ENCODE results near the gene TRIM50.
"Not testable (repeated sequence)": the region's sequence is repeated elsewhere in the genome, so short reads cannot be mapped to it uniquely, and the experiment has no call there.

The TRIM50 gene

DNA sequence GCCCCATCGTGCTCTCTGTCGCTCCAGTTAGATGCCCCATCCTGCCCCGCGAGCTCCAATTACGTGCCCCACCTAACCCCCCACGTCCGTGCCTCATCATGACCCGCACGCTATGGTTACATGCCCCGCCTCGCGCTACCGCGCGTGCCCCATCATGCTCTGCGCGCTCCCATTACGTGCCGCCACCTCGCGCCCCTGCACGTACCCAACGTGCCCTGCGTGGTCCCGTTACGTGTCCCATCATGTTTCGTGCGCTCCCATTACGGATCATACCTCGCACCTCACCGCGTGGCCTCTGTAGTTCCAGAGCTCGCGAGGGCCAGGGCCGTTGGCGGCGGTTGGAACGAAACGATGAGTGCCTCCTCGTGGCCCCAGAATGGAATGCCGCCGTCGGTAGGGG is at the start of gene TRIM50, which contains the start of gene FKBP6:
Gene TRIM50 (minus strand): TSS at position 161 of the 400 bp plus-strand sequence. CDS start 3,295 bp downstream, outside the sequence.
Gene FKBP6 (plus strand): TSS at position 240 of the 400 bp plus-strand sequence. CDS start 268 bp downstream, outside the sequence.
- not testable (repeated sequence) for DNase-seq (ENCODE audit: low read depth, low spot score)

DNA sequence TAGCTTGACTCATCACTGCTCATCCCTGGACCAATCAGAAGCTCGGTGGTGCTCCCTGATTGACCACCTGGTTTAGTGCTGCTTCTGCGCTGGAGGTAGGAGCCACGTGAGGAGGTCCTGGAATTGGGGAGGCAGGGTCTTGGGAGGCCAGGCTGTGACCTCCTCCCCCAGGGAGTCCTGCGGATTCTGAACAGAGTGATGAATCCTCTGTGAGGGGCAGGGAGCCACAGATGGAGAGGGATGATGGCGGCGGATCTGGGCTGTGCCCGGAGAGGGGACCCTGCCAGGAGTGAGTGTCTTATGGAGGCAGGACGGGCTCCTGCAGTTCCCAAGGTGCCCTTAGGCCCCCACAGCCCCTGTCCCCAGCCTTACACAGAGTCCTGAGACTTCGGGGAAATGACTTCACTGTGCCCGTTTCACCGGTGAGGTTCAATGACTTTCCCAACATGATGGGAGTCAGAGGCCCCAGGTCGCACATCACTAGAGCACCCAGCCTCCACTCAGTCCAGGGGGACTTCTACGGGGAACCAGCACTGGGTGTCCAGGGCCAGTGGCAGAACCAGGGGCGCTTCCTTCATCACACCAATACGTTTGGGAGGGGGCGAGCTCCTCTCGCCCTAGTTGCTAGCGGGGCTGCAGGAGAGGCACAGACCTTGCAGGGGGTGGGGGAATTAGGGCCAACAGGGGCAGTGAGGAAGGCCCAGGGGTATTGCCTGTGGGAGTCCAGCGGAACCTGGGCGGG is 49.0 kb upstream of the TRIM50 start:
- DNase-seq (ENCODE audit: low read depth, low spot score), result no peak

GRCh38 chr7:73376262-73376661 is 48.4 kb upstream of the TRIM50 start:
- not testable (repeated sequence) for DNase-seq (ENCODE audit: low read depth, low spot score)

DNA sequence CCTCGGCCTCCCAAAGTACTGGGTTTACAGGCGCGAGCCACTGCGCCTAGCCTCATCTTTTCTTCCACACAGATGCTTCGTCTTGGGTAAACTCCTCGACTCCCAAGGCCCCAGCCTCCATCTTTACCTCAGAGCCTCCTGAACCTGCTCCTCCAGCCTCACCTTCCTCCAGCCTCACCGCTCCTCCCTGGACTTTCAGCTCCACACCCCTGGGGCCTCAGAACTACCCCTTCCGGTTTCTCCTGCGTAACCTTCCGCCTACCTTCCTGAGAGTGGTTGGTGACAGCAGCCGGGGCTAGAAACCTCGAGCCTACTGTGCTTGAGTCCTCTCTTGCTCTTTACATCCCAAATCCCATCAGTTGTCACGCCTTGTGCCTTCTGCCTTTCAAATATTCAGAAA is 45.9 kb upstream of the TRIM50 start:
- peak; percentile 47 for DNase-seq (ENCODE audit: low read depth, low spot score)

- no peak for DNase-seq (ENCODE audit: low read depth, low spot score)
Measured at GRCh38 chr7:73369622-73370021, 41.7 kb upstream of the TRIM50 start.

DNA sequence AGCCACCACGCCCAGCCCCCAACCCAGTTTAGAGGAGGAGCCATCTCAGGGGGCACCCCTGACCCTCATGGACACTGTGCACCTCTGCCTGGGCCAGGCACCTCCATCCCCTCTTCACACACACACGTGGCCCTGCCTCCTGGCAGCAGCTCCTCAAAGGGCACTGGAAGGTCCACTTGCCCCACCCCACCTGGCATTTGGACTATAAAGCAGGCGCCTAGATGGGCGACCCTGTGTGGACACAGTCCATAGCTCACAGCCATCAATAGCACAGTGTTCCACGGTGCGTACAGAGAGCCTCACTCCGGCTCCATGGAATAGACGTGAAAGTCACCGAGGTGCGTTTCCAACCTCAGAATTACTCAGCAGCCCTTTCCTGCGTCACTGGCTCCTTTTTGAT is 41.1 kb upstream of the TRIM50 start:
- no peak for DNase-seq (ENCODE audit: low read depth, low spot score)

DNA sequence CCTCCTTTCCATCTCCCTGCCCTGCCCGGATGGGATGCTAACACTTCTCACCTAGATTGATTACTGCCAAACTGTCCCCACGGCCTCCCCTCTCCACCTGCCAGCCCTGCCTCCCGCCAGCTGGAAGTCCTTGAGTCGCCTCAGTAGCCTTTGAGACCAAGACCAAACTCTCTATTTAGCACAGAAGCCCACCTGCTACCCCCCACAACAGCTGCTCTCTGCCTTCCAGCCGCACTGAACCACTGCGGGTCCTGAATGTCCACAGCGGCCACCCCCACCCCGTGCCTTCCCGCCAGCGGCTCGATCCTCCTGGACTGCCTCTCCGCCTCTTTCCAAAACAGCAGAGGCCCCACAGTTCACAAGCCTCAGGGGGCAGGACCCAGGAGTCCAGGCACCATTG is 39.1 kb upstream of the TRIM50 start:
- no peak for DNase-seq (ENCODE audit: low read depth, low spot score)

GRCh38 chr7:73366127-73366526 is 38.2 kb upstream of the TRIM50 start:
- DNase-seq (ENCODE audit: low read depth, low spot score), result no peak

DNA sequence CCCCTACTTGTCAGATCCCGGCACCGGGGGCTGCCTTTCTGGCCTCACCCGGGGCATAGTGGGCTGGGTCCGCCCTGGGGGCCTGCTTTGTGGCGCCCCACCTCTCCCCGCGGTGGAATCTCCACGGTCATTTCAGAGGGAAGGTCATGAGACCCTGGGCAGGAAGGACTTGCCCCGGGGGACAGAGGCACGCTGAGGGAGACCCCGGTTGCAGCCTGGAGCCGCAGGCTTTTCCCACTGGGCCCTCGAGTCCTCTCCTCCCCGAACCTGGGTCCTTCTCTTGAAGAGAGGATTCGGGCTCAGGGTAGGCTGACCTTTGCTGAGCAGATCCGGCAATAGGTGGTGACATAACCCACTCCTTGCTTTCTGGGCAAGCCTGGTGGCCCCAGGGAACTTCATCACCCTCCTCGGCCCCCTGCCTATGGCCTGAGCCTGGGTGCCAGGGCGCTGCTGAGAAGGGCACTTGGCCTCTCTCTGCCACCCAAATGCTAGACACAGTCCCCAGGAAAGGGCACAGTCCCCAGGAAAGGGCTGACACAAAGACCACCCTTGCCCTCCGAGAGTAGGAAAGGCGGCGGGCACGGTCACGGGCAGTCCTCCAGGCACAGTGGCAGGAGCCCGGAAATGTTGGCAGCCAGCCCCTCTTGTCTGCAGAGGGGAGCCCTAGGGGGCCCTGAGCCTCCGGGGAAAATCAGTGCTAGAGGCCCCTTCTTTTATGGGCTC is 36.3 kb upstream of the TRIM50 start:
- no peak for DNase-seq (ENCODE audit: low read depth, low spot score)

DNA sequence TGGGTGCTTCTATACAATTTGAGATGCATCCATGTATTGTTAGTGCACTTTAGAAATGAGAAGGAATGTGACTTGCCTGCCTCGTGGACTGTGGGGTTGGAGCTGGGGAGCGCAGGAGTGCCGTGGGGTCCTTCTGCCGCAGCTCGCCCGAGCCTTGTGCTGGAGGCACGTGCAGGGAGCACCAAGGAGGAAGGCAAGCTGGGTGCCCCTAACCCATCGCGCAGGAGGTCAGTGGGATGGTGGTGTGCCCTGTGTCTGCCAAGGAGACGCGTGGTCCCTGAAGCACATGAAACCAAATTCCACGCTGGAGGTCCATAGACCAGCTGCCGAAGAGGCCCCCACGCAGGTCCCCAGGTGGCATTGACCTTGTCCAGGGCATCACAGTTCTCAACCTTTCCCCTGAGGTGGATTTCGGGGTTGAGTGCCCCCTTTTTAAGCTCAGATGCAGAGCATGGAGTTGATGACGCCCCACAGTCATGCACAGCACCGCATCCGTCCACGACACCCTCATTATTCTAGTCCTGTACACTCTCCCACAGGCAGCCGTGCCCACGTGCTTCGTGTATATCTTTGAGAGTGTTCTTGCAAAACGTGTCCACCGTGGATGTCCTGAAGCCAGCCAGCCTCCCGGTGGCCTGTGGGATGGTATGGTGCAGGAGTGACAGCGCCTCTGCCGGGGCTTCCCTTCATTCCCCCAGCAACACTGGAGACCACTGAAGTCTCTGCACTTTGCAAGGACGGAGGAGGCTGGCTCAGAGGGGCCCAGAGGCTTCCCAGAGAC is 35.5 kb upstream of the TRIM50 start:
- no peak for DNase-seq (ENCODE audit: low read depth, low spot score)

DNA sequence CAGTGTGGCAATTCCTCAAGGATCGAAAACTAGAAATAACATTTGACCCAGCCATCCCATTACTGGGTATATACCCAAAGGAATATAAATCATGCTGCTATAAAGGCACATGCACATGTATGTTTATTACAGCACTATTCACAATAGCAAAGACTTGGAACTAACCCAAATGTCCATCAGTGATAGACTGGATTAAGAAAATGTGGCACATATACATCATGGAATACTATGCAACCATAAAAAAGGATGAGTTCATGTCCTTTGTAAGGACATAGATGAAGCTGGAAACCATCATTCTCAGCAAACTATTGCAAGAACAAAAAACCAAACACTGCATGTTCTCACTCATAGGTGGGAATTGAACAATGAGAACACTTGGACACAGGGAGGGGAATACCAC is 32.7 kb upstream of the TRIM50 start:
- DNase-seq (ENCODE audit: low read depth, low spot score), result not testable (repeated sequence)

- no peak for DNase-seq (ENCODE audit: low read depth, low spot score)
Measured at GRCh38 chr7:73359746-73360375, 32.0 kb upstream of the TRIM50 start.

DNA sequence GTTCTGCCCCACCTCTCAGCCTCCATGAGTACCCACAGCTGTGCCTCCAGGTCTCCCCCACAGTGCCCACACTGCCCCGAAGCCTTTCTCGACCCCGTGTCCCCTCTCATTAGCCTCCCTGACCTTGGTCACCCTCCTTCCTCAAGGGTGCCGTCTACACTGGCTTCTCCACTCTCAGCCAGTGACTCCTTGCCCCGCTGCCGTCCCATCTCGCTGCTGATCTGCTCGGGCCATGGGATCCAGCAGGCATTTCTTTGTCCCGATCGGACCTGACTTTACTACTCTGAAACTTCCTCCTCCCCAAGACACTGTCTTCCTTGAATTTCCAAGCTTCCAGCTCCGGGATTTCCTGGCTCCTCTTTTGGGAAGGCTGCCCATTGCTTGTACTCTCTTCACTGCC is 31.4 kb upstream of the TRIM50 start:
- DNase-seq (ENCODE audit: low read depth, low spot score), result no peak

- no peak for DNase-seq (ENCODE audit: low read depth, low spot score)
Measured at GRCh38 chr7:73358590-73359275, 30.9 kb upstream of the TRIM50 start.

GRCh38 chr7:73356159-73356558 is 28.3 kb upstream of the TRIM50 start:
- no peak for DNase-seq (ENCODE audit: low read depth, low spot score)

DNA sequence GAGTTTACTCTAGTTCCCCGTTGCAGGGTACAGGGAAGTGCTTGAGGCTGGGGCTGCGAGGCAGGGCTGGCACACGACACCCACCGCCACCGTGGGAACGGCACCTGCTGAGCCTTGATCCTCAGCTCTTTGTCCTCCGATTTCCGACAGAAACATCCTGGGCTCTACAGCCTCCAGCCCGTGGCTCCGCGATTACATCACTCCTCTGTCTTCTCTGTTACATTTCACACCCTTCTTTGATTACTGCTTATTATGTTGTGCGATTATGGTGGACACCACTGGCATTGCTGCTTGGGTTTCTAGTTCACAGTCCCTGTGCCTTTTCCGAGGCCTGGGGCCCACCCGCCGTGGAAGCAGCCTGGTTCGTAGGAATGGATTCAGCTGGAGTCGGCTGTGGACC is 26.9 kb upstream of the TRIM50 start:
- DNase-seq (ENCODE audit: low read depth, low spot score), result no peak

- DNase-seq (ENCODE audit: low read depth, low spot score), result no peak
Measured at GRCh38 chr7:73354196-73354595, 26.3 kb upstream of the TRIM50 start.

DNA sequence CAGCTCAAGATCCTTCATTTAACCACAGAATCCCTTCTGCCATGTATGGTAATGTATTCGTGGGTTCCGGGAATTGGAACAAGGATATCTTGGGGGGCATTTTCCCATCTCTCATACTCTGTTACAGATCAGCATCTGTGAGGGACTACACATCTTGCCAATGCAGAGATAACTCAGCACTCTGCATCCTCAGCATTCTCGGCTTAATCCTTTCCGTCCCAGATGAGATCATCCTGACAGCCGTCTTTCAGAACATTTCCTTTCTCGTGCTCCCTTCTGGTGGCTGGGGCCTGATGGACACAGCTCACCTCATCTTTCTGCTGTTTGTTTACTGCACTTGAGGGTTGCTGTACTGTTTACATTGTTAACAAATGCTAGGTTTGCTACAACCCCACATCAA is 25.4 kb upstream of the TRIM50 start:
- DNase-seq (ENCODE audit: low read depth, low spot score), result no peak

- DNase-seq (ENCODE audit: low read depth, low spot score), result no peak
Measured at GRCh38 chr7:73352784-73353183, 24.9 kb upstream of the TRIM50 start.

DNA sequence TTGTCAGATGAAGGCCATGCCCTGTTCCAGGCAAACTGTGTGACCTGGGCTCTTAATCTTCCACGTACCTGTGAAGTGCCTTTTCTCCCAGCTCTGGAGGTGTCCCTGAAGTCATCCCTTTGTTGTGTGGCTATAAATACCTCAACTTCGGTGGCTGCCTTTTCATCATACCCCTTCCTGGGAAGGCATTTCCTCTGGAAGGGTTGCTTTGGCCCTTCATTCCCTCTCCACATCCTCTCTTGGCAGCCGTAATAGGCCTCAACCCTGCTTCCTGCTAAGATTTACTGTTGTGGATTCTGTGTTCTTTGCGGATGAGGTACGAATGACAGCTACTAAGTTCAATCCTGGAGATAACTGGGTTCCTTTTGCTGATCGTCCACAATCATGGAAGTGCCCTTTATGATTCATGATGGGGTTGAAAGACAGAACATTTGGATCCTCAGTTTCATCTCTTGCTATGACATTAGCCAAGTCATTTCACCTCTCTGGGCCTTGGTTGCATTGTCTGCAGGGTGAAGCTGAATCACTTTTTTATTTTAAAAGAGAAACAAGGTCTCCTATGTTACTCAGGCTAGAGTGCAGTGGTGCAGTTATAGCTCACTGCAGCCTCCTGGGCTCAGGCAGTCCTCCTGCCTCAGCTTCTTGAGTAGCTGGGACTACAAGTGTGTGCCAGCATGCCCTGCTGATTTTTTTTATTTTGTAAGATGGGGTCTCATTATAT is 23.7 kb upstream of the TRIM50 start:
- no peak for DNase-seq (ENCODE audit: low read depth, low spot score)

All from ELF-1 (cell line).